Stimulated activated CD8-positive, alpha-beta memory T cell treated with anti-CD3 and anti-CD28 coated beads, Interleukin-4, amount 100 ng/mL, for 1 hour (primary cell): ENCODE data around the gene SLC44A3.
"Not testable (repeated sequence)": the region's sequence is repeated elsewhere in the genome, so short reads cannot be mapped to it uniquely, and the experiment has no call there.

Experiments used
- DNase-seq, 2 donors: peaks; one replicate each; pipeline ENCODE4 v3.0.0-alpha.2; 2020; ENCODE audit warnings: low read depth in 2 of 2, low spot score in 1 of 2

SLC44A3 gene

GRCh38 chr1:94832931-94833585, 12.9 kb downstream of the SLC44A3 start:
- no peak for DNase-seq

- no peak for DNase-seq
Observed at GRCh38 chr1:94836891-94837290, 16.7 kb downstream of the SLC44A3 start.

- not testable (repeated sequence) for DNase-seq
Observed at GRCh38 chr1:94840381-94840780, 20.2 kb downstream of the SLC44A3 start.

- no peak for DNase-seq
Observed at GRCh38 chr1:94840808-94841207, 20.7 kb downstream of the SLC44A3 start.

- no peak for DNase-seq
Observed at GRCh38 chr1:94843430-94843829, 23.3 kb downstream of the SLC44A3 start.

- no peak for DNase-seq
Observed at GRCh38 chr1:94843846-94844245, 23.7 kb downstream of the SLC44A3 start.

GRCh38 chr1:94846308-94846707, 26.2 kb downstream of the SLC44A3 start:
- no peak for DNase-seq

GRCh38 chr1:94851571-94851970, 31.4 kb downstream of the SLC44A3 start:
- no peak for DNase-seq

GRCh38 chr1:94852788-94853187, 32.6 kb downstream of the SLC44A3 start:
- DNase-seq: no peak

- peak; percentile 24 to 44 for DNase-seq
Observed at GRCh38 chr1:94854458-94855306, 34.5 kb downstream of the SLC44A3 start.

GRCh38 chr1:94855307-94855700, 35.1 kb downstream of the SLC44A3 start:
- no peak for DNase-seq

GRCh38 chr1:94856004-94856403, 35.8 kb downstream of the SLC44A3 start:
- no peak for DNase-seq

- DNase-seq: no peak
Observed at GRCh38 chr1:94856868-94857267, 36.7 kb downstream of the SLC44A3 start.

GRCh38 chr1:94858276-94858675, 38.1 kb downstream of the SLC44A3 start:
- DNase-seq: no peak

GRCh38 chr1:94859174-94859573, 39.0 kb downstream of the SLC44A3 start:
- no peak for DNase-seq

GRCh38 chr1:94862718-94863117, 42.6 kb downstream of the SLC44A3 start:
- DNase-seq: no peak

- DNase-seq: no peak
Observed at GRCh38 chr1:94863297-94863911, 43.2 kb downstream of the SLC44A3 start.

- no peak for DNase-seq
Observed at GRCh38 chr1:94863919-94864318, 43.8 kb downstream of the SLC44A3 start.

GRCh38 chr1:94864821-94865220, 44.7 kb downstream of the SLC44A3 start:
- DNase-seq: no peak

GRCh38 chr1:94865360-94865759, 45.2 kb downstream of the SLC44A3 start:
- DNase-seq: no peak

GRCh38 chr1:94866164-94866807, 46.1 kb downstream of the SLC44A3 start:
- DNase-seq: no peak

GRCh38 chr1:94871031-94871430, 50.9 kb downstream of the SLC44A3 start:
- no peak for DNase-seq
